Measurements from ENCODE around the gene DNAH9. TPM values are rescaled to one million over a fixed set of nuclear protein-coding genes. Genes with fewer than 3 reads are reported as not detected.

Gene DNAH9
- total and polyA plus RNA-seq, 2 of the 8 experiments (the other 6 are each of a cell fraction or from before 2014, with no cell fraction given), result 0.21 to 0.86 TPM

DNA sequence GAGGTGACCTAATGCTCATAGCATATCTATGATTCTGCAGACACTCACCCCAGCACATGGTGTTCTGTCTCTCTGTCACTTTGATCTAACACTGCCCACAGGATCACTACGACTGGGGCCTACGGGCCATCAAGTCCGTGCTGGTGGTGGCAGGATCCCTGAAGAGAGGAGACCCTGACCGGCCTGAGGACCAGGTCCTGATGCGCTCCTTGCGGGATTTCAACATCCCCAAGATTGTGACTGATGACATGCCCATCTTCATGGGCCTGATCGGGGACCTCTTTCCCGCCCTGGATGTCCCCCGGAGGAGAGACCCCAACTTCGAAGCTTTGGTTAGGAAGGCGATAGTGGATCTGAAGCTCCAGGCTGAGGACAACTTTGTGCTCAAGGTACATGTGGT is 146.4 kb downstream of the DNAH9 start:
- Histone ChIP-seq H2AFZ (ENCODE audit: low read length) (no peak overlapping the region), H4K5ac (ENCODE audit: insufficient read length, low read depth, low read length) (no peak overlapping the region), H2BK120ac (replicated peaks; ENCODE audit: low read depth, low read length) (no peak overlapping the region), H3K14ac (ENCODE audit: insufficient read length) (no peak overlapping the region), H4K8ac (ENCODE audit: extremely low read depth, insufficient read depth, low read length) (no peak overlapping the region), H3K27me3 (replicated peaks in 1 of 4; ENCODE audit: control insufficient read depth in 3 of 4, extremely low read depth in 1 of 4, insufficient read depth in 3 of 4, low read length in 3 of 4) (no peaks in the 10 kb centered on the region), H4K20me1 (replicated peaks in 1 of 2; ENCODE audit: control insufficient read depth in 1 of 2, insufficient read depth in 2 of 2, low read length in 2 of 2) (no peaks in the 10 kb centered on the region), H3K18ac (ENCODE audit: extremely low read depth, low read length) (no peak overlapping the region), H2AK5ac (ENCODE audit: low read depth, low read length) (no peak overlapping the region), H3K79me1 (ENCODE audit: low read depth, low read length) (no peaks in the 10 kb centered on the region), H3K23ac (ENCODE audit: insufficient read length) (no peak overlapping the region), H2BK12ac (ENCODE audit: low read depth, low read length) (no peak overlapping the region), H2BK5ac (ENCODE audit: low read depth, low read length) (no peak overlapping the region), H3K56ac (replicated peaks; ENCODE audit: insufficient read length, low read depth, low read length) (no peak overlapping the region), H3K79me2 (ENCODE audit: control insufficient read depth in 1 of 2, insufficient read depth in 2 of 2, low read length in 2 of 2) (no peaks in the 10 kb centered on the region), H3K9me3 (ENCODE audit: insufficient read depth in 2 of 2, low read depth in 1 of 2, low read length in 1 of 2) (no peaks in the 10 kb centered on the region), H3K4me1 (replicated peaks in 1 of 4; ENCODE audit: control insufficient read depth in 3 of 4, insufficient read depth in 4 of 4, low read length in 3 of 4) (no peaks in the 10 kb centered on the region), H3K4me3 (ENCODE audit: extremely low read depth in 1 of 4, insufficient read depth in 2 of 4, low read depth in 3 of 4, low read length in 4 of 4) (no peak overlapping the region), H3K9ac (replicated peaks in 1 of 4; ENCODE audit: extremely low read depth in 1 of 4, low read depth in 3 of 4, low read length in 3 of 4) (no peak overlapping the region), H3K36me3 (ENCODE audit: control insufficient read depth in 2 of 4, insufficient read depth in 4 of 4, low read length in 3 of 4) (no peaks in the 10 kb centered on the region), H3K23me2 (ENCODE audit: low read depth, low read length) (no peaks in the 10 kb centered on the region), H3K4ac (replicated peaks; ENCODE audit: insufficient read length, low read depth, low read length) (no peak overlapping the region), H2BK20ac (ENCODE audit: low read length) (no peak overlapping the region), H2BK15ac (ENCODE audit: low read length) (no peak overlapping the region), H3K27ac (ENCODE audit: low read depth, low read length) (no peak overlapping the region), H4K91ac (replicated peaks; ENCODE audit: insufficient read length, low read length) (no peak overlapping the region), H3K4me2 (ENCODE audit: insufficient read depth in 1 of 2, low read depth in 2 of 2, low read length in 2 of 2) (no peak overlapping the region)
- no peak for DNase-seq (ENCODE audit: low read depth in 1 of 2, low spot score in 2 of 2)
- ChIA-PET POLR2A (ENCODE audit: partially characterized antibody) (no interaction called here), CTCF (ENCODE audit: partially characterized antibody) (interaction anchor here (1.4 kb wide), 1 partner anchor 358 kb away, joined by 3 read pairs; no protein-coding TSS in a partner anchor)
- 93% methylated on average over 9 of the region's 11 CpGs; no CpG with 5 or more reads in 1 of the 2 experiments for WGBS, 2 experiments (ENCODE audit: extremely low coverage in 1 of 2, insufficient coverage in 1 of 2, insufficient read length in 1 of 2, insufficient replicate concordance in 2 of 2, low coverage in 1 of 2, low lambda C conversion rate in 2 of 2, missing lambda C conversion rate in 1 of 2)
- no peak for FAIRE-seq
- TF ChIP-seq HDAC2 (IDR thresholded peaks at IDR 0.05; ENCODE audit: borderline replicate concordance in 1 of 2, low read depth in 2 of 2, low read length in 2 of 2), result no peak
- no peak for TF ChIP-seq CTBP2 (IDR thresholded peaks at IDR 0.05; ENCODE audit: borderline replicate concordance, insufficient read depth, insufficient read length, low read length)
- TF ChIP-seq KDM4A (IDR thresholded peaks at IDR 0.05; ENCODE audit: low read depth, low read length, severe bottlenecking), result no peak

All from H1 (cell line).